ENCODE measurements around the gene DNAJC30. TPM values are rescaled to one million over a fixed set of nuclear protein-coding genes. Genes with fewer than 3 reads are reported as not detected.

The DNAJC30 gene
- total RNA-seq, 2 donors from 2014 or later = 8.9 to 11.1 TPM

DNA sequence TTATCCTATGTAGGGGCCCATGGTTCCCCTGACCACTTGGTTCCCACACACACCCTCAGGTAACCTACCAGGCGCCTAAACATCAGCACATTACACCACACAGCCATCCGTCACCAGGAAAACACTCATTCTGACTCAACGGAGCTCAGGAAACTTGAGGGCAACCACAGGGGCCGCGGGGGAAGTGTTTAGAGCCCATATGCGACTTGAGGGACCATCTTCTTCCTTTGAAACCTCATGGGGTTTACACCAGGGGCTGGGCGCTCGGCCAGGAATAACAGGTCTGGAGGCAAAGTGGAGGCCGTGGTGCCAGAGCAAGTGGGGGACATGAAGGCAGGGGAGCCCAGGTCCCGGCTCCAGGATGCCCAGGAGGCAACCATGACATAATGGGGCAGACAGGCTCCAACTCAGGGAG is 34.7 kb upstream of the DNAJC30 start:
- H3K27me3 Mint-ChIP-seq (ENCODE audit: insufficient read depth) = peaks cover 36% of the 10 kb centered on the region
- no peaks in the 10 kb centered on the region for H3K4me1 Mint-ChIP-seq
- TF ChIP-seq, protein P1, sequence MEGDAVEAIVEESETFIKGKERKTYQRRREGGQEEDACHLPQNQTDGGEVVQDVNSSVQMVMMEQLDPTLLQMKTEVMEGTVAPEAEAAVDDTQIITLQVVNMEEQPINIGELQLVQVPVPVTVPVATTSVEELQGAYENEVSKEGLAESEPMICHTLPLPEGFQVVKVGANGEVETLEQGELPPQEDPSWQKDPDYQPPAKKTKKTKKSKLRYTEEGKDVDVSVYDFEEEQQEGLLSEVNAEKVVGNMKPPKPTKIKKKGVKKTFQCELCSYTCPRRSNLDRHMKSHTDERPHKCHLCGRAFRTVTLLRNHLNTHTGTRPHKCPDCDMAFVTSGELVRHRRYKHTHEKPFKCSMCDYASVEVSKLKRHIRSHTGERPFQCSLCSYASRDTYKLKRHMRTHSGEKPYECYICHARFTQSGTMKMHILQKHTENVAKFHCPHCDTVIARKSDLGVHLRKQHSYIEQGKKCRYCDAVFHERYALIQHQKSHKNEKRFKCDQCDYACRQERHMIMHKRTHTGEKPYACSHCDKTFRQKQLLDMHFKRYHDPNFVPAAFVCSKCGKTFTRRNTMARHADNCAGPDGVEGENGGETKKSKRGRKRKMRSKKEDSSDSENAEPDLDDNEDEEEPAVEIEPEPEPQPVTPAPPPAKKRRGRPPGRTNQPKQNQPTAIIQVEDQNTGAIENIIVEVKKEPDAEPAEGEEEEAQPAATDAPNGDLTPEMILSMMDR (conservative IDR thresholded peaks at IDR 0.05) = no peak
- H3K27ac Mint-ChIP-seq = no peak overlapping the region
- DNase-seq = no peak
- no peaks in the 10 kb centered on the region for H3K36me3 ChIP-seq (ENCODE audit: control insufficient read depth, insufficient read depth, low read length)
- H3K27me3 ChIP-seq (ENCODE audit: control insufficient read depth, insufficient read depth, low read length, poor library complexity, severe bottlenecking) = peaks cover 19% of the 10 kb centered on the region
- H3K4me3 Mint-ChIP-seq = peak overlapping the region; percentile 60
- H3K4me3 ChIP-seq (ENCODE audit: low read length) = no peak overlapping the region
- no peak overlapping the region for H3K9ac ChIP-seq (ENCODE audit: extremely low read depth, low read length, poor library complexity, severe bottlenecking)
- H3K9me3 Mint-ChIP-seq = no peaks in the 10 kb centered on the region
- H3K4me1 ChIP-seq (ENCODE audit: control insufficient read depth, insufficient read depth, low read length) = peaks cover 4% of the 10 kb centered on the region
- no peaks in the 10 kb centered on the region for H3K9me3 ChIP-seq (ENCODE audit: control insufficient read depth, low read length)
- WGBS, 2 experiments (ENCODE audit: insufficient coverage in 1 of 2, insufficient read length in 1 of 2) = 88 to 92% methylated on average over 9 to 10 of the region's 10 CpGs
- no peak overlapping the region for H3K27ac ChIP-seq (ENCODE audit: low read depth, low read length)
- peaks cover 10% of the 10 kb centered on the region for H3K36me3 Mint-ChIP-seq (ENCODE audit: low read depth)

DNA sequence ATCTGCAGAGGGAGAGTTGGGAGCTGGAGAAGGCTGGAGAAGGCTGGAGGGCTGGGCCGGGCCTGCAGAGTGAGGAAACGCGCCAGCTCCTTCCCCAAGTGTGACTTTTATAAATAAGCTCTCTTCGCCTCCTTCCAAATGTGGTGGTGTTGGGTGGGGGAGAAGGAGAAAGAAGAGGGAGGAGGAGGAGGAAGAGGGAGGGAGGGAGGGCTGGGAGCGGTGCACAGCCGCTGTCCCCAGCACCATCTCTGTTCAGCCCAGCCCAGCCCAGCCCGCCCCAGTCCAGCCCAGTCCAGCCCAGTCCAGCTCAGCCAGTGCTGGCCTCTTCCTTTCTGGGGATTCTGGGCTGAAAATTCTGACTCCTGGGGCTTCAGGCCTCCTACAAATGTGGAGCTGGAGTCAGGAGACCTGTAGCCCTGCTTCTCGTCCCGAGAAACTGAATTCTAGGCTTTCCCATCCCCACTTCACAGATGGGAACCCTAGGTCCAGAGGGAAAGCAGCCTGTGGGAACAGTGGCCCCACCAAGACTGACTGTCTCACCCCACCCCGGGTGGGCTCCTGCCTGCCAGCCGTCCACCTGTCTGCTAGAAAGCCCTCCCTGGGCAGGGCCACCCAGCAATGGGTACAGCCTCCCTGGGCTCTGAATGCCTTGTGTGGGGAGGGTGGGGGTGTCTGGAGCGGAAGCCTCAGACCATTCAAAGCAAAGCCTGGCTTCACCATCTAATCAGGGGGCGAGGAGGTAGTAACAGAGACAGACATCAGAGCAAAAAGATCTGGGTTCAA is 34.0 kb upstream of the DNAJC30 start:
- H3K4me1 Mint-ChIP-seq = no peaks in the 10 kb centered on the region
- H3K36me3 Mint-ChIP-seq (ENCODE audit: low read depth) = peaks cover 14% of the 10 kb centered on the region
- H3K9me3 Mint-ChIP-seq = no peaks in the 10 kb centered on the region
- H3K36me3 ChIP-seq (ENCODE audit: control insufficient read depth, insufficient read depth, low read length) = no peaks in the 10 kb centered on the region
- TF ChIP-seq, protein P1 (conservative IDR thresholded peaks at IDR 0.05) = no peak
- H3K9ac ChIP-seq (ENCODE audit: extremely low read depth, low read length, poor library complexity, severe bottlenecking) = no peak overlapping the region
- 92% methylated on average over 6 to 13 of the region's 13 CpGs for WGBS, 2 experiments (ENCODE audit: insufficient coverage in 1 of 2, insufficient read length in 1 of 2)
- peak overlapping the region; percentile 60 for H3K4me3 Mint-ChIP-seq
- peaks cover 32% of the 10 kb centered on the region for H3K27me3 Mint-ChIP-seq (ENCODE audit: insufficient read depth)
- DNase-seq = no peak
- no peak overlapping the region for H3K27ac ChIP-seq (ENCODE audit: low read depth, low read length)
- H3K27me3 ChIP-seq (ENCODE audit: control insufficient read depth, insufficient read depth, low read length, poor library complexity, severe bottlenecking) = peaks cover 19% of the 10 kb centered on the region
- no peak overlapping the region for H3K27ac Mint-ChIP-seq
- H3K9me3 ChIP-seq (ENCODE audit: control insufficient read depth, low read length) = no peaks in the 10 kb centered on the region
- no peak overlapping the region for H3K4me3 ChIP-seq (ENCODE audit: low read length)
- peaks cover 4% of the 10 kb centered on the region for H3K4me1 ChIP-seq (ENCODE audit: control insufficient read depth, insufficient read depth, low read length)

DNA sequence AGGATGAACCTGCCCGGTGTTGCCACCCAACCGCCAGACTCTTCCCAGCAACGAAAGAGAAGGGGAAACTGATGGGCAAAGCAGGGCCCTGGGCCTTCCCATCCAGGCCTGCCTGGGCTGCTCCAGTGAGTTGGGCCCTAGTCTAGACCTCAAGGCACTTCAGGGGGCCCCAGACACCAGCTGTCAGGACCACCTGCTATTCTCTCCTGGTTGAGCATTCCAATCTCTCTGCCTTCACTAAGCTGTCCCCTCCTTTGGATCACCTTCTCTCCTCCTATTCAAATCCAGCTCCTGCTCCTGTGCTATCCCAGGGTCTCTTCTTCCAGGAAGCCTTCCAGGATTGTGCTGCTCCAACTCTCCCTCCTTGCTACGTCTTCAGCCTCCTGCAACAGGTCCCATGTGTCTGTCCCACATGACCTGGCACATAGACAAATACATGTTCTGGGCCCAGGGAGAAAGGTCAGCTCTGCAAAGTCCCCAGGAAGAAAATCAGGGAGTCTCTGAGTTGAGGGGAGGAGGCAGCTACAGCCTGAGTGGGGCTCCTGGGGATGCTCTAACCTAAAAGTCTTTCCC is 33.2 kb upstream of the DNAJC30 start:
- DNase-seq = no peak
- no peaks in the 10 kb centered on the region for H3K9me3 Mint-ChIP-seq
- no peaks in the 10 kb centered on the region for H3K4me1 Mint-ChIP-seq
- H3K27ac Mint-ChIP-seq = no peak overlapping the region
- peaks cover 26% of the 10 kb centered on the region for H3K27me3 Mint-ChIP-seq (ENCODE audit: insufficient read depth)
- no peak overlapping the region for H3K4me3 ChIP-seq (ENCODE audit: low read length)
- peaks cover 19% of the 10 kb centered on the region for H3K27me3 ChIP-seq (ENCODE audit: control insufficient read depth, insufficient read depth, low read length, poor library complexity, severe bottlenecking)
- TF ChIP-seq, protein P1 (conservative IDR thresholded peaks at IDR 0.05) = no peak
- H3K4me3 Mint-ChIP-seq = no peak overlapping the region
- no peaks in the 10 kb centered on the region for H3K9me3 ChIP-seq (ENCODE audit: control insufficient read depth, low read length)
- peaks cover 14% of the 10 kb centered on the region for H3K36me3 Mint-ChIP-seq (ENCODE audit: low read depth)
- no peak overlapping the region for H3K9ac ChIP-seq (ENCODE audit: extremely low read depth, low read length, poor library complexity, severe bottlenecking)
- H3K4me1 ChIP-seq (ENCODE audit: control insufficient read depth, insufficient read depth, low read length) = peaks cover 4% of the 10 kb centered on the region
- no peak overlapping the region for H3K27ac ChIP-seq (ENCODE audit: low read depth, low read length)
- WGBS, 2 experiments (ENCODE audit: insufficient coverage in 1 of 2, insufficient read length in 1 of 2) = 91 to 100% methylated on average over 3 to 4 of the region's 4 CpGs
- no peaks in the 10 kb centered on the region for H3K36me3 ChIP-seq (ENCODE audit: control insufficient read depth, insufficient read depth, low read length)
